ENCODE results near the gene SLC5A11.

SLC5A11 gene

DNA sequence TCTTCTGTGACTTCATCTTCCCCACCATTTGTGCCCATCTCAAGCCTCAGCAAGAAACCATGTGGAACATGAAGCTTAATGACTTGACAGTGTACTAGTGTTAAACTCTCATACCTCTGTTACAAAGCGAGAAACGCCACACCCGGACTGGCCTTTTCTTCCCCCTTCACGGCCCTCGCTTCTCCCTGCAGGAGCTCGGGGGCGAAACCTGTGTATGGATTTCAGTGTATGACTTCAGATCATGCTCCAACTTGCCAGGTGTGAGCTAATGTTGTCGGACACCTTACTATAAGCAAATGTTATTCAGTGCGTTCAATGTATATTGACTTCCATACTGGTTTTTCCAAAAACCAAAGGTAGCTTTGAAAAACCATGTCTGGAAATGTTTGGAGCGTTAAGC, 20.1 kb upstream of the SLC5A11 start:
- TF ChIP-seq SNAI2 (CRISPR knock-in tag; IDR thresholded peaks at IDR 0.05) (no peak), RARB (CRISPR knock-in tag; IDR thresholded peaks at IDR 0.05) (no peak), ZFP30 (CRISPR knock-in tag; IDR thresholded peaks at IDR 0.05) (no peak), OSR1 (CRISPR knock-in tag; IDR thresholded peaks at IDR 0.05) (no peak), PPARA (CRISPR knock-in tag; IDR thresholded peaks at IDR 0.05; ENCODE audit: borderline replicate concordance) (no peak), ISL1 (CRISPR knock-in tag; IDR thresholded peaks at IDR 0.05) (no peak), CSDC2 (CRISPR knock-in tag; IDR thresholded peaks at IDR 0.05) (no peak), ARNTL (CRISPR knock-in tag; IDR thresholded peaks at IDR 0.05; ENCODE audit: borderline replicate concordance, low read depth) (no peak), ZNF8 (CRISPR knock-in tag; IDR thresholded peaks at IDR 0.05) (no peak), ZC3H10 (CRISPR knock-in tag; IDR thresholded peaks at IDR 0.05) (no peak), TOX (CRISPR knock-in tag; IDR thresholded peaks at IDR 0.05; ENCODE audit: borderline replicate concordance) (no peak), ZFP3 (CRISPR knock-in tag; IDR thresholded peaks at IDR 0.05) (no peak)
- TF ChIP-seq, protein P1, sequence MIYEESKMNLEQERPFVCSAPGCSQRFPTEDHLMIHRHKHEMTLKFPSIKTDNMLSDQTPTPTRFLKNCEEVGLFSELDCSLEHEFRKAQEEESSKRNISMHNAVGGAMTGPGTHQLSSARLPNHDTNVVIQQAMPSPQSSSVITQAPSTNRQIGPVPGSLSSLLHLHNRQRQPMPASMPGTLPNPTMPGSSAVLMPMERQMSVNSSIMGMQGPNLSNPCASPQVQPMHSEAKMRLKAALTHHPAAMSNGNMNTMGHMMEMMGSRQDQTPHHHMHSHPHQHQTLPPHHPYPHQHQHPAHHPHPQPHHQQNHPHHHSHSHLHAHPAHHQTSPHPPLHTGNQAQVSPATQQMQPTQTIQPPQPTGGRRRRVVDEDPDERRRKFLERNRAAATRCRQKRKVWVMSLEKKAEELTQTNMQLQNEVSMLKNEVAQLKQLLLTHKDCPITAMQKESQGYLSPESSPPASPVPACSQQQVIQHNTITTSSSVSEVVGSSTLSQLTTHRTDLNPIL (CRISPR knock-in tag; IDR thresholded peaks at IDR 0.05; ENCODE audit: low read depth): no peak
- TF ChIP-seq, protein P2, sequence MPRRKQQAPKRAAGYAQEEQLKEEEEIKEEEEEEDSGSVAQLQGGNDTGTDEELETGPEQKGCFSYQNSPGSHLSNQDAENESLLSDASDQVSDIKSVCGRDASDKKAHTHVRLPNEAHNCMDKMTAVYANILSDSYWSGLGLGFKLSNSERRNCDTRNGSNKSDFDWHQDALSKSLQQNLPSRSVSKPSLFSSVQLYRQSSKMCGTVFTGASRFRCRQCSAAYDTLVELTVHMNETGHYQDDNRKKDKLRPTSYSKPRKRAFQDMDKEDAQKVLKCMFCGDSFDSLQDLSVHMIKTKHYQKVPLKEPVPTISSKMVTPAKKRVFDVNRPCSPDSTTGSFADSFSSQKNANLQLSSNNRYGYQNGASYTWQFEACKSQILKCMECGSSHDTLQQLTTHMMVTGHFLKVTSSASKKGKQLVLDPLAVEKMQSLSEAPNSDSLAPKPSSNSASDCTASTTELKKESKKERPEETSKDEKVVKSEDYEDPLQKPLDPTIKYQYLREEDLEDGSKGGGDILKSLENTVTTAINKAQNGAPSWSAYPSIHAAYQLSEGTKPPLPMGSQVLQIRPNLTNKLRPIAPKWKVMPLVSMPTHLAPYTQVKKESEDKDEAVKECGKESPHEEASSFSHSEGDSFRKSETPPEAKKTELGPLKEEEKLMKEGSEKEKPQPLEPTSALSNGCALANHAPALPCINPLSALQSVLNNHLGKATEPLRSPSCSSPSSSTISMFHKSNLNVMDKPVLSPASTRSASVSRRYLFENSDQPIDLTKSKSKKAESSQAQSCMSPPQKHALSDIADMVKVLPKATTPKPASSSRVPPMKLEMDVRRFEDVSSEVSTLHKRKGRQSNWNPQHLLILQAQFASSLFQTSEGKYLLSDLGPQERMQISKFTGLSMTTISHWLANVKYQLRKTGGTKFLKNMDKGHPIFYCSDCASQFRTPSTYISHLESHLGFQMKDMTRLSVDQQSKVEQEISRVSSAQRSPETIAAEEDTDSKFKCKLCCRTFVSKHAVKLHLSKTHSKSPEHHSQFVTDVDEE (CRISPR knock-in tag; IDR thresholded peaks at IDR 0.05): no peak
- TF ChIP-seq, protein P3, sequence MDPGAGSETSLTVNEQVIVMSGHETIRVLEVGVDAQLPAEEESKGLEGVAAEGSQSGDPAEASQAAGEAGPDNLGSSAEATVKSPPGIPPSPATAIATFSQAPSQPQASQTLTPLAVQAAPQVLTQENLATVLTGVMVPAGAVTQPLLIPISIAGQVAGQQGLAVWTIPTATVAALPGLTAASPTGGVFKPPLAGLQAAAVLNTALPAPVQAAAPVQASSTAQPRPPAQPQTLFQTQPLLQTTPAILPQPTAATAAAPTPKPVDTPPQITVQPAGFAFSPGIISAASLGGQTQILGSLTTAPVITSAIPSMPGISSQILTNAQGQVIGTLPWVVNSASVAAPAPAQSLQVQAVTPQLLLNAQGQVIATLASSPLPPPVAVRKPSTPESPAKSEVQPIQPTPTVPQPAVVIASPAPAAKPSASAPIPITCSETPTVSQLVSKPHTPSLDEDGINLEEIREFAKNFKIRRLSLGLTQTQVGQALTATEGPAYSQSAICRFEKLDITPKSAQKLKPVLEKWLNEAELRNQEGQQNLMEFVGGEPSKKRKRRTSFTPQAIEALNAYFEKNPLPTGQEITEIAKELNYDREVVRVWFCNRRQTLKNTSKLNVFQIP (CRISPR knock-in tag; IDR thresholded peaks at IDR 0.05; ENCODE audit: borderline replicate concordance, low read depth): no peak
- no peak for ATAC-seq

DNA sequence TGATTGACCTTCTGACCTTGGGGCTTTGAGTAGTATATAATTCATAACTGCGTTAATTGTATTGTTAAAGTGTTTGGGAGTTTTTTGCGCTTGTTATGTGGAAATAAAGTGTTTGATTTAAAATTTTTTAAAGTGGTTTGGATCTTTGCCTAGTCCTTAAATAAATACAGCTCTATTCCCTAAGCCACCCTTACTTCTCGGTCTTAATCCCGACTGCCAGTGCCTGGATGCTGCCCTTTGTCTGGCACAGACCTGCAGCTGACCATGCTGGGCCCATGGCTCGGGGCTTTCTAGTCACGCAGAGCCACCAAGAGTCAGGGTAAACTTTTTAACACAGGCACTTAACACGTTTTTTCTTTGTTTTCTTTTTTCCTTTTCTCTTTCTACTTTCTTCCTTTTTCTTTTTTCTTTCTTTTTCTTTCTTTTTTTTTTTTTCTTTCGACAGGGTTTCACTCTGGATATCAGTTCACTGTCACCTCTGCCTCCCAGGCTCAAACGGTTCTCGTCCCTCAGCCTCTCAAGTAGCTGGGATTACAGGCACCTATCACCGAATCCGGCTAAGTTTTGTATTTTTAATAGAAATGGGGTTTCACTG, 19.6 kb upstream of the SLC5A11 start:
- no peak for TF ChIP-seq CSDC2 (CRISPR knock-in tag; IDR thresholded peaks at IDR 0.05)
- TF ChIP-seq ZFP30 (CRISPR knock-in tag; IDR thresholded peaks at IDR 0.05): no peak
- no peak for TF ChIP-seq ZC3H10 (CRISPR knock-in tag; IDR thresholded peaks at IDR 0.05)
- no peak for TF ChIP-seq ARNTL (CRISPR knock-in tag; IDR thresholded peaks at IDR 0.05; ENCODE audit: borderline replicate concordance, low read depth)
- no peak for TF ChIP-seq GLIS3 (CRISPR knock-in tag; IDR thresholded peaks at IDR 0.05)
- no peak for TF ChIP-seq BACH2 (CRISPR knock-in tag; IDR thresholded peaks at IDR 0.05; ENCODE audit: borderline replicate concordance)
- no peak for TF ChIP-seq RARB (CRISPR knock-in tag; IDR thresholded peaks at IDR 0.05)
- TF ChIP-seq ZNF70 (CRISPR knock-in tag; IDR thresholded peaks at IDR 0.05): no peak
- no peak for TF ChIP-seq TCF4 (CRISPR knock-in tag; IDR thresholded peaks at IDR 0.05; ENCODE audit: borderline replicate concordance)
- TF ChIP-seq, protein P4, sequence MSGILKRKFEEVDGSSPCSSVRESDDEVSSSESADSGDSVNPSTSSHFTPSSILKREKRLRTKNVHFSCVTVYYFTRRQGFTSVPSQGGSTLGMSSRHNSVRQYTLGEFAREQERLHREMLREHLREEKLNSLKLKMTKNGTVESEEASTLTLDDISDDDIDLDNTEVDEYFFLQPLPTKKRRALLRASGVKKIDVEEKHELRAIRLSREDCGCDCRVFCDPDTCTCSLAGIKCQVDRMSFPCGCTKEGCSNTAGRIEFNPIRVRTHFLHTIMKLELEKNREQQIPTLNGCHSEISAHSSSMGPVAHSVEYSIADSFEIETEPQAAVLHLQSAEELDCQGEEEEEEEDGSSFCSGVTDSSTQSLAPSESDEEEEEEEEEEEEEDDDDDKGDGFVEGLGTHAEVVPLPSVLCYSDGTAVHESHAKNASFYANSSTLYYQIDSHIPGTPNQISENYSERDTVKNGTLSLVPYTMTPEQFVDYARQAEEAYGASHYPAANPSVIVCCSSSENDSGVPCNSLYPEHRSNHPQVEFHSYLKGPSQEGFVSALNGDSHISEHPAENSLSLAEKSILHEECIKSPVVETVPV (CRISPR knock-in tag; IDR thresholded peaks at IDR 0.05): no peak
- TF ChIP-seq, protein P5, sequence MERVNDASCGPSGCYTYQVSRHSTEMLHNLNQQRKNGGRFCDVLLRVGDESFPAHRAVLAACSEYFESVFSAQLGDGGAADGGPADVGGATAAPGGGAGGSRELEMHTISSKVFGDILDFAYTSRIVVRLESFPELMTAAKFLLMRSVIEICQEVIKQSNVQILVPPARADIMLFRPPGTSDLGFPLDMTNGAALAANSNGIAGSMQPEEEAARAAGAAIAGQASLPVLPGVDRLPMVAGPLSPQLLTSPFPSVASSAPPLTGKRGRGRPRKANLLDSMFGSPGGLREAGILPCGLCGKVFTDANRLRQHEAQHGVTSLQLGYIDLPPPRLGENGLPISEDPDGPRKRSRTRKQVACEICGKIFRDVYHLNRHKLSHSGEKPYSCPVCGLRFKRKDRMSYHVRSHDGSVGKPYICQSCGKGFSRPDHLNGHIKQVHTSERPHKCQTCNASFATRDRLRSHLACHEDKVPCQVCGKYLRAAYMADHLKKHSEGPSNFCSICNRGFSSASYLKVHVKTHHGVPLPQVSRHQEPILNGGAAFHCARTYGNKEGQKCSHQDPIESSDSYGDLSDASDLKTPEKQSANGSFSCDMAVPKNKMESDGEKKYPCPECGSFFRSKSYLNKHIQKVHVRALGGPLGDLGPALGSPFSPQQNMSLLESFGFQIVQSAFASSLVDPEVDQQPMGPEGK (CRISPR knock-in tag; IDR thresholded peaks at IDR 0.05; ENCODE audit: borderline replicate concordance): no peak
- TF ChIP-seq ZNF8 (CRISPR knock-in tag; IDR thresholded peaks at IDR 0.05): no peak
- no peak for ATAC-seq
